VCaP (cell line): ENCODE results near the gene NEURL2.
"Not testable (repeated sequence)": the region's sequence is repeated elsewhere in the genome, so short reads cannot be mapped to it uniquely, and the experiment has no call there.

ENCODE experiments used
- H3K27ac ChIP-seq: fragments of 450-650 bp; 2 replicates; pipeline ENCODE4 v1.5.1; 2017
- CTCF ChIP-seq: fragments of 450-650 bp; conservative IDR thresholded peaks from 2 replicates; pipeline ENCODE4 v1.5.1; 2017; ENCODE audit warnings: mild to moderate bottlenecking, moderate library complexity

The NEURL2 gene

DNA sequence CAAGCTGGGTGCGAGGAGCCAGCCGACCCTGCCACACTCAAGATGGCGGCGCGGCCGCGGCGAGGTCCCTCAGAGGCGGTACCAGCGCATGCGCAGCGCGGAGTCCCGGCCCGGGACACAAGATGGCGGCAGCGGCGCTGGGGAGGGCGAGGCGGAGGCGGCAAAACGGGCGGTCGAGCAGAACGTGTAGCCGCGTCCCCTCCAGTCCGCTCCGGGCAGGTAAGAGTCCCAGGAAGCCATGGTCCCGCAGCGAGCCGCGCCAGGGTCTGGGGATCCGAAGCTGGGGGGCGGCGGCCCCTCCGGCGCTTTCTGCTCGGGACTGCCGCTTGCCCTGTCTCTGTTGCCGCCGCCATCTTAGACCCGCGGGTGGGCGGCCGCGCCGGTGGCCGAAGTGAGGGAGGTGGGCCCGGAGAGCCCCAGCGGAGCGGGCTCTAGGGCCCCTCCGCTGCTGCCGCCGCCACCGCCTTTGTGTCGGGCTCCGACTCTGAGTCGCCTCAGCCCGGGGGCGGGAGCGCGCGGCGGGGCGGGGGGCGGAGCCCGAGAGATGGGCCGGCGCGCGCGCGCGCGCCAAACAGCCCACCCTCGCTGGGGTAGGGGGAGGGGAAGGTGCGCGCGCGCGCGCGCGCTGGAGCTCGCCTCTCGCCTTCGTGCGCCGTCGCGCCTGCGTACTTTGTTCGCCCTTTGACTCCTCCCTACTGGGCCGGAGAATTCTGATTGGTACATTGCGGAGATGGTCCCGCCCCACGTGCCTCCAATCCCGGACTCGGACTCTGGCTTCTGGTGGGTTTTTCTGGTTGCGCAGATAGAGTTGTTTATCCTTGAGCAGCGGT, 43.8 kb upstream of the NEURL2 start, which contains the start of gene PCIF1:
TSS of gene PCIF1 (plus strand) at position 98 of the 830 bp plus-strand sequence. CDS start 4,317 bp downstream, outside the sequence.
- no peak for TF ChIP-seq CTCF

GRCh38 chr20:45934046-45934585, 43.1 kb upstream of the NEURL2 start:
- peak overlapping the region; percentile 100 for H3K27ac ChIP-seq
- no peak for TF ChIP-seq CTCF

More for the DNA sequence above, 43.8 kb upstream of the NEURL2 start, which contains the start of gene PCIF1:
- H3K27ac ChIP-seq: peak within 1 kb of the TSS; percentile 100

- TF ChIP-seq CTCF: peak; percentile 71
- peak overlapping the region; percentile 100 for H3K27ac ChIP-seq
Observed at GRCh38 chr20:45933266-45934045, 42.4 kb upstream of the NEURL2 start.

DNA sequence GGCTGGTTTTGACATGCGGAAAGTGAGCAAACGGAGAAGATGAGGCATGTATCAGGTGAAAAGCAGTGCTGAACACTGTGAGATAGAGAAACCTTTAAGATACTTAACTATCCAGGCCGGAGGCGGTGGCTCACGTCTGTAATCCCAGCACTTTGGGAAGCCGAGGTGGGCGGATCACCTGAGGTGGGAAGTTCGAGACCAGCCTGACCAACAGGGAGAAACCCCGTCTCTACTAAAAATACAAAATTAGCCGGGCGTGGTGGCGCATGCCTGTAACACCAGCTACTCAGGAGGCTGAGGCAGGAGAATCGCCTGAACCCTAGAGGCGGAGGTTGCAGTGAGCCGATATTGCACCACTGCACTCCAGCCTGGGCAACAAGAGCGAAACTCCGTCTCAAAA, 40.7 kb upstream of the NEURL2 start:
- H3K27ac ChIP-seq: not testable (repeated sequence)

DNA sequence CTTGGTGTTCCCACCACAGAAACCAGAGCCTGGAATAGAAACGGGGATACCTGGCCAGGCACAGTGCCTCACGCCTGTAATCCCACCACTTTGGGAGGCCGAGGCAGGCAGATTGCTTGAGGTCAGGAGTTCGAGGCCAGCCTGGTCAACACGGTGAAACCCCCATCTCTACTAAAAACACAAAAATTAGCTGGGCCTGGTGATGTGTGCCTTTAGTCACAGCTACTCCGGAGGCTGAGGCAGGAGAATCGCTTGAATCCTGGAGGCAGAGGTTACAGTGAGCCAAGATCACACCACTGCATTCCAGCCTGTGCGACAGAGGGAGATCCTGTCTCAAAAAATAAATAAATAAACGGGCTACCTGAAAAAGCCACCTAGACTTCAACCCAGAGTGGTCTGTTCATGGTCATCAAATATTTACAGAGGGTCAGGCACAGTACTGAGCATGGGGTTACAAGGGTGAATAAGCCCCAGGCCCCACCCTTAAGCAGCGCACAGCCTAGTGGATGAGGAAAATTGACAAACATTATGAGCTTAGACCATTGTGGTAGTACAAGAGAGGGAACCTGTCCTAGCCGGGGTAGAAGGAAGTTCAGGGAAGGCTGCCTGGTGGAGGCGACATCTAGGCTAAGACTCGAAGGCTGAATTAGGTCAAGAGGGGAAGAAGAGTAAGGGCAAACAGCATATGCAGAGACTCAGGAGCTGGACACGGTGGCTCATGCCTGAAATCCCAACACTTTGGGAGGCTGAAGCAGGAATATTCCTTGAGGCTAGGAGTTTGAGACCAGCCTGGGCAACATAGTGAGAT, 36.3 kb upstream of the NEURL2 start:
- no peak for TF ChIP-seq CTCF
- H3K27ac ChIP-seq: no peak overlapping the region

GRCh38 chr20:45926731-45927070, 35.7 kb upstream of the NEURL2 start:
- no peak for TF ChIP-seq CTCF
- H3K27ac ChIP-seq: no peak overlapping the region

DNA sequence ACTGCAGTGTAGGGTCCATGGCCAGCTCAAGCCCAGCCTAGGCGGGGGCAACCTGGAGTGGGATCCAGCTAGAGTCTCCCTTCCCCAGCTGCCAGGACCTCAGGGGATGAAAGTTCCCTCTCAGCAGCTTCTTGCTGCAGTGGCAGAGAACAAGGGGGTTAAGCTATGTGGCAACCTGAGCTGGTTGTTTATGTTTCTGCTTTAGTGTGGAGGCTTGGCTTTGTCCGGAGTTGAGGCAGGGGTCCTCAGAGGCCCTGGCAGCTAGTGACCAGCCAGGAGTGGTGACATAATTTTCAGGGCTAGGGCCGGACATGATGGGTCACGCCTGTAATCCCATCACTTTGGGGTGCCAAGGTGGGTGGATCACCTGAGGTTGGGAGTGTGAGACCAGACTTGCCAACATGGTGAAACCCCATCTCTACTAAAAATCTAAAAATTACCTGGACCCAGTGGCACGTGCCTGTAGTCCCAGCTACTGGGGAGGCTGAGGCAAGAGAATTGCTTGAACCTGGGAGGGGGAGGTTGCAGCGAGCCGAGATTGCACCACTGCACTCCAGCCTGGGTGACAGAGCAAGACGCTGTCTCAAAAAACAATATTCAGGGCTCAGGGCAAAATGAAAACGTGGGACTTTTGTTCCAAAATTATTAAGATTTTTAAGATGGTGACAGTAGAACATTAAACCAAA, 35.0 kb upstream of the NEURL2 start:
- no peak for TF ChIP-seq CTCF
- H3K27ac ChIP-seq: no peak overlapping the region
